GM21576 (cell line): ENCODE measurements around the gene ADAMTS14.

Source experiments
- ATAC-seq: cut with Tn5 transposase; IDR thresholded peaks from one replicate; pipeline ENCODE4 v1.9.1; 2021; ENCODE audit warnings: mild to moderate bottlenecking, moderate library complexity; ENCODE audit not compliant: unreplicated experiment

ADAMTS14 gene

GRCh38 chr10:70781461-70782051 lies 109.2 kb downstream of the ADAMTS14 start:
- ATAC-seq: no peak

- no peak for ATAC-seq
Observed at GRCh38 chr10:70782086-70782745, 109.9 kb downstream of the ADAMTS14 start.

GRCh38 chr10:70782746-70783680 lies 110.7 kb downstream of the ADAMTS14 start:
- ATAC-seq: no peak

- no peak for ATAC-seq
Observed at GRCh38 chr10:70784016-70784415, 111.7 kb downstream of the ADAMTS14 start.

- no peak for ATAC-seq
Observed at GRCh38 chr10:70784471-70784870, 112.2 kb downstream of the ADAMTS14 start.

- no peak for ATAC-seq
Observed at GRCh38 chr10:70785190-70785589, 112.9 kb downstream of the ADAMTS14 start, which contains the start of gene TBATA. TBATA (minus strand) TSS chr10:70785377; CDS start chr10:70783379, 1,998 bp downstream.

GRCh38 chr10:70786799-70787415 lies 114.6 kb downstream of the ADAMTS14 start:
- ATAC-seq: no peak

- no peak for ATAC-seq
Observed at GRCh38 chr10:70791386-70792039, 119.2 kb downstream of the ADAMTS14 start.

- ATAC-seq: no peak
Observed at GRCh38 chr10:70795613-70796012, 123.3 kb downstream of the ADAMTS14 start.

GRCh38 chr10:70797840-70798239 lies 125.5 kb downstream of the ADAMTS14 start:
- ATAC-seq: no peak

GRCh38 chr10:70799124-70799523 lies 126.8 kb downstream of the ADAMTS14 start:
- ATAC-seq: no peak

GRCh38 chr10:70801854-70802253 lies 129.5 kb downstream of the ADAMTS14 start:
- no peak for ATAC-seq

- no peak for ATAC-seq
Observed at GRCh38 chr10:70803775-70804420, 131.6 kb downstream of the ADAMTS14 start.

GRCh38 chr10:70804421-70804808 lies 132.1 kb downstream of the ADAMTS14 start:
- ATAC-seq: no peak

GRCh38 chr10:70805619-70806215 lies 133.4 kb downstream of the ADAMTS14 start:
- no peak for ATAC-seq

- ATAC-seq: no peak
Observed at GRCh38 chr10:70806841-70807240, 134.5 kb downstream of the ADAMTS14 start.

- ATAC-seq: no peak
Observed at GRCh38 chr10:70807556-70807955, 135.2 kb downstream of the ADAMTS14 start.

GRCh38 chr10:70809011-70809611 lies 136.8 kb downstream of the ADAMTS14 start:
- ATAC-seq: no peak

GRCh38 chr10:70809726-70810125 lies 137.4 kb downstream of the ADAMTS14 start:
- no peak for ATAC-seq
